H9 (cell line): ENCODE results near the gene ARHGEF9. TPM values are rescaled to one million over a fixed set of nuclear protein-coding genes. Genes with fewer than 3 reads are reported as not detected.

ENCODE experiments used
- DNase-seq: peaks from one replicate; pipeline ENCODE4 v3.0.0-alpha.2; 2017
- H2AFZ ChIP-seq: one replicate; pipeline ENCODE4 v1.6.1; 2013; ENCODE audit warnings: mild to moderate bottlenecking, low read length, control low read depth, moderate library complexity
- H2AK5ac ChIP-seq: 2 replicates; pipeline ENCODE4 v1.6.1; 2013; ENCODE audit warnings: low read length, control low read depth, mixed read lengths; ENCODE audit not compliant: insufficient read length
- H2BK120ac ChIP-seq: one replicate; pipeline ENCODE4 v1.6.1; 2013; ENCODE audit warnings: low read depth, mild to moderate bottlenecking, low read length, control low read depth, inconsistent platforms; ENCODE audit not compliant: poor library complexity, severe bottlenecking
- H2BK12ac ChIP-seq: 2 replicates; pipeline ENCODE4 v1.6.1; 2013; ENCODE audit warnings: low read length, control low read depth, mixed read lengths, low read depth; ENCODE audit not compliant: insufficient read length
- H2BK15ac ChIP-seq: 2 replicates; pipeline ENCODE4 v1.6.1; 2013; ENCODE audit warnings: low read depth, low read length, control low read depth
- H2BK20ac ChIP-seq: one replicate; pipeline ENCODE4 v1.6.1; 2013; ENCODE audit warnings: low read depth, mild to moderate bottlenecking, low read length, control low read depth, inconsistent platforms; ENCODE audit not compliant: poor library complexity, severe bottlenecking
- H2BK5ac ChIP-seq: 2 replicates; pipeline ENCODE4 v1.6.1; 2013; ENCODE audit warnings: low read length, control low read depth, mixed read lengths; ENCODE audit not compliant: insufficient read length
- H3K14ac ChIP-seq: 2 replicates; pipeline ENCODE4 v1.6.1; 2013; ENCODE audit warnings: low read length, control low read depth; ENCODE audit not compliant: insufficient read depth
- H3K18ac ChIP-seq: 2 replicates; pipeline ENCODE4 v1.6.1; 2013; ENCODE audit warnings: low read depth, mild to moderate bottlenecking, mixed read lengths, low read length, control low read depth; ENCODE audit not compliant: insufficient read length
- H3K23ac ChIP-seq: 2 replicates; pipeline ENCODE4 v1.6.1; 2013; ENCODE audit warnings: low read length, control low read depth, mixed read lengths, low read depth; ENCODE audit not compliant: insufficient read length
- H3K23me2 ChIP-seq: 2 replicates; pipeline ENCODE4 v1.6.1; 2013; ENCODE audit warnings: low read depth, mild to moderate bottlenecking, mixed read lengths, low read length, control low read depth; ENCODE audit not compliant: insufficient read length, poor library complexity, severe bottlenecking
- H3K27ac ChIP-seq: 2 replicates; pipeline ENCODE4 v1.5.1; 2013; ENCODE audit warnings: low read length, control low read depth, mixed read lengths, low read depth; ENCODE audit not compliant: insufficient read length
- H3K27me3 ChIP-seq: 2 replicates; pipeline ENCODE4 v1.6.1; 2013; ENCODE audit warnings: low read length, control low read depth, inconsistent platforms; ENCODE audit not compliant: insufficient read depth
- H3K4ac ChIP-seq: 2 replicates; pipeline ENCODE4 v1.6.1; 2013; ENCODE audit warnings: low read depth, mild to moderate bottlenecking, control low read depth, inconsistent platforms, low read length, moderate library complexity
- H3K4me1 ChIP-seq: 2 replicates; pipeline ENCODE4 v1.6.1; 2013; ENCODE audit warnings: low read length, control low read depth, inconsistent platforms; ENCODE audit not compliant: insufficient read depth
- H3K4me2 ChIP-seq: 2 replicates; pipeline ENCODE4 v1.6.1; 2013; ENCODE audit warnings: low read length, control low read depth, mixed read lengths; ENCODE audit not compliant: insufficient read length, insufficient read depth
- H3K56ac ChIP-seq: 2 replicates; pipeline ENCODE4 v1.6.1; 2013; ENCODE audit warnings: low read depth, mild to moderate bottlenecking, mixed read lengths, low read length, control low read depth; ENCODE audit not compliant: insufficient read length
- H3K79me1 ChIP-seq: 2 replicates; pipeline ENCODE4 v1.6.1; 2013; ENCODE audit warnings: low read depth, mild to moderate bottlenecking, moderate library complexity, low read length, control low read depth, inconsistent platforms; ENCODE audit not compliant: insufficient read depth, poor library complexity, severe bottlenecking
- H3K79me2 ChIP-seq: 2 replicates; pipeline ENCODE4 v1.6.1; 2013; ENCODE audit warnings: low read length, control low read depth, inconsistent platforms; ENCODE audit not compliant: insufficient read depth
- H3K9ac ChIP-seq: 2 replicates; pipeline ENCODE4 v1.6.1; 2013; ENCODE audit warnings: low read length, control low read depth, mixed read lengths; ENCODE audit not compliant: insufficient read length; ENCODE audit errors: extremely low read depth
- H3K9me3 ChIP-seq: one replicate; pipeline ENCODE4 v1.6.1; 2013; ENCODE audit warnings: low read depth, low read length, inconsistent platforms; ENCODE audit not compliant: control insufficient read depth
- H3T11ph ChIP-seq: one replicate; pipeline ENCODE4 v1.6.1; 2013; ENCODE audit warnings: mild to moderate bottlenecking, low read length, control low read depth, inconsistent platforms
- H4K20me1 ChIP-seq: one replicate; pipeline ENCODE4 v1.6.1; 2013; ENCODE audit not compliant: control insufficient read depth, insufficient read length, insufficient read depth
- H4K5ac ChIP-seq: 2 replicates; pipeline ENCODE4 v1.6.1; 2013; ENCODE audit warnings: low read depth, mild to moderate bottlenecking, mixed read lengths, low read length, control low read depth; ENCODE audit not compliant: insufficient read length
- H4K8ac ChIP-seq: replicated peaks from 2 replicates; pipeline ENCODE4 v1.6.1; 2013; ENCODE audit warnings: low read length, control low read depth, mixed read lengths, low read depth; ENCODE audit not compliant: insufficient read length
- H4K91ac ChIP-seq: 2 replicates; pipeline ENCODE4 v1.6.1; 2013; ENCODE audit warnings: low read depth, mild to moderate bottlenecking, moderate library complexity, mixed read lengths, low read length, control low read depth; ENCODE audit not compliant: insufficient read length
- H3K27ac Mint-ChIP-seq, 3 experiments: 2 replicates in 2 of 3; 3 replicates in 1 of 3; pipeline ENCODE4 v1.8.0; 2020 to 2021; ENCODE audit warnings: mixed read lengths in 3 of 3, mild to moderate bottlenecking in 1 of 3, moderate library complexity in 1 of 3
- H3K27me3 Mint-ChIP-seq: 2 replicates; pipeline ENCODE4 v1.8.0; 2021; ENCODE audit warnings: low read depth, mild to moderate bottlenecking, moderate library complexity, mixed read lengths
- H3K36me3 Mint-ChIP-seq, 3 experiments: 2 replicates in 2 of 3; 3 replicates in 1 of 3; pipeline ENCODE4 v1.8.0; 2020 to 2021; ENCODE audit warnings: low read depth in 3 of 3, mixed read lengths in 3 of 3; ENCODE audit not compliant: insufficient read depth in 1 of 3
- H3K4me1 Mint-ChIP-seq, 2 experiments: 2 replicates each; pipeline ENCODE4 v1.8.0; 2020; ENCODE audit warnings: mixed read lengths in 2 of 2
- H3K4me3 Mint-ChIP-seq, 2 experiments: 2 replicates in 1 of 2; 3 replicates in 1 of 2; pipeline ENCODE4 v1.8.0; 2020 to 2021; ENCODE audit warnings: mild to moderate bottlenecking in 2 of 2, mixed read lengths in 2 of 2, moderate library complexity in 1 of 2
- H3K9me3 Mint-ChIP-seq, 2 experiments: 2 replicates in 1 of 2; 3 replicates in 1 of 2; pipeline ENCODE4 v1.8.0; 2020; ENCODE audit warnings: mild to moderate bottlenecking in 2 of 2, mixed read lengths in 2 of 2, moderate library complexity in 1 of 2
- WGBS: extraction: QIAGEN DNeasy Blood & Tissue Kit; methylation state at CpG from one replicate; pipeline ENCODE4 v1.1.7; 2013; ENCODE audit warnings: missing lambda C conversion rate, low lambda C conversion rate, mixed read lengths; ENCODE audit not compliant: insufficient read length; ENCODE audit errors: extremely low coverage; 5-methylcytosine and 5-hydroxymethylcytosine counted together
- total RNA-seq: library from RNA; stranded (reverse); gene quantifications from 2 replicates; pipeline ENCODE4 v1.2.1, GENCODE V29; 2021
- TF ChIP-seq, protein P1 (sequence below): fragments of 200-600 bp; sonication (generic); conservative IDR thresholded peaks from 3 replicates; pipeline ENCODE4 v1.8.0; 2021; ENCODE audit warnings: antibody characterized with exemption, mild to moderate bottlenecking

Gene ARHGEF9
- total RNA-seq, 1 experiment from 2014 or later, result 26.4 TPM

DNA sequence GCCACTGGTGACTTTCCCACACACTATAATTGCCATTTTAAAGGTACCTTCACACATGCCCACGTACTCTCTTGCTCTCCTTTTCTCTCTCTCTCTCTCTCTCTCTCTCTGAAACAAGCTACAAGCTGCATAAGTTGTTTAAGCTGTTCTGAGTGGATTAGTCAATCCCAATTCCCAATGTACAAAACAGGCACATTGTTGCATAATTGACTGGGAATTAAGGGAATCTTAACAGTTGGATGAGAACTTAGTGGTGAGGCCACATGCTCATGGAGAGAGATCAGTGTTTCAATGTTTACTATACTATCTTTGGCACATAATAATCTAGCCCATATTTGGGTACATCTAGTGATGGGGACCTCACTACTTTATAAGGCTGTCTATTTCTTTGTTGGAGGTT, 123.3 kb downstream of the ARHGEF9 start:
- Histone ChIP-seq H4K91ac (no peak overlapping the region), H3K79me2 (no peaks in the 10 kb centered on the region), H3K56ac (no peak overlapping the region), H4K20me1 (no peaks in the 10 kb centered on the region), H4K8ac (no peak overlapping the region), H3K27ac (no peak overlapping the region), H3K23ac (no peak overlapping the region), H2BK12ac (no peak overlapping the region), H3K27me3 (no peaks in the 10 kb centered on the region), H3K23me2 (no peaks in the 10 kb centered on the region), H3K4ac (no peak overlapping the region), H2BK15ac (no peak overlapping the region), H3K9me3 (peaks cover 47% of the 10 kb centered on the region), H3K4me1 (no peaks in the 10 kb centered on the region), H3K9ac (no peak overlapping the region), H2BK5ac (no peak overlapping the region), H3K79me1 (no peaks in the 10 kb centered on the region), H3K14ac (no peak overlapping the region), H2BK120ac (no peak overlapping the region), H2AFZ (no peak overlapping the region), H3K4me2 (no peak overlapping the region), H3K18ac (no peak overlapping the region), H4K5ac (no peak overlapping the region), H3T11ph (no peak overlapping the region), H2BK20ac (no peak overlapping the region), H2AK5ac (no peak overlapping the region)
- no peaks in the 10 kb centered on the region for H3K4me1 Mint-ChIP-seq
- peaks cover 63 to 64% of the 10 kb centered on the region in 2 experiments for H3K9me3 Mint-ChIP-seq
- H3K27me3 Mint-ChIP-seq, result no peaks in the 10 kb centered on the region; the same call in 1 of the 2 replicates
- H3K36me3 Mint-ChIP-seq, result peaks cover 11 to 37% (median 34%) of the 10 kb centered on the region in 3 experiments
- TF ChIP-seq, protein P1, sequence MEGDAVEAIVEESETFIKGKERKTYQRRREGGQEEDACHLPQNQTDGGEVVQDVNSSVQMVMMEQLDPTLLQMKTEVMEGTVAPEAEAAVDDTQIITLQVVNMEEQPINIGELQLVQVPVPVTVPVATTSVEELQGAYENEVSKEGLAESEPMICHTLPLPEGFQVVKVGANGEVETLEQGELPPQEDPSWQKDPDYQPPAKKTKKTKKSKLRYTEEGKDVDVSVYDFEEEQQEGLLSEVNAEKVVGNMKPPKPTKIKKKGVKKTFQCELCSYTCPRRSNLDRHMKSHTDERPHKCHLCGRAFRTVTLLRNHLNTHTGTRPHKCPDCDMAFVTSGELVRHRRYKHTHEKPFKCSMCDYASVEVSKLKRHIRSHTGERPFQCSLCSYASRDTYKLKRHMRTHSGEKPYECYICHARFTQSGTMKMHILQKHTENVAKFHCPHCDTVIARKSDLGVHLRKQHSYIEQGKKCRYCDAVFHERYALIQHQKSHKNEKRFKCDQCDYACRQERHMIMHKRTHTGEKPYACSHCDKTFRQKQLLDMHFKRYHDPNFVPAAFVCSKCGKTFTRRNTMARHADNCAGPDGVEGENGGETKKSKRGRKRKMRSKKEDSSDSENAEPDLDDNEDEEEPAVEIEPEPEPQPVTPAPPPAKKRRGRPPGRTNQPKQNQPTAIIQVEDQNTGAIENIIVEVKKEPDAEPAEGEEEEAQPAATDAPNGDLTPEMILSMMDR, result no peak
- no peak for DNase-seq
- H3K4me3 Mint-ChIP-seq, result no peak overlapping the region
- no peak overlapping the region for H3K27ac Mint-ChIP-seq
- WGBS, result no CpG with 5 or more reads among the region's 1 CpG
